ENCODE data around the gene JAK3.
A peak's percentile ranks its signal among the peaks of the same experiment; 100 is the strongest.
"Not testable (repeated sequence)": the region's sequence is repeated elsewhere in the genome, so short reads cannot be mapped to it uniquely, and the experiment has no call there.

The JAK3 gene

GRCh38 chr19:17780781-17781180, 67.0 kb downstream of the JAK3 start:
- TF ChIP-seq, protein P1, sequence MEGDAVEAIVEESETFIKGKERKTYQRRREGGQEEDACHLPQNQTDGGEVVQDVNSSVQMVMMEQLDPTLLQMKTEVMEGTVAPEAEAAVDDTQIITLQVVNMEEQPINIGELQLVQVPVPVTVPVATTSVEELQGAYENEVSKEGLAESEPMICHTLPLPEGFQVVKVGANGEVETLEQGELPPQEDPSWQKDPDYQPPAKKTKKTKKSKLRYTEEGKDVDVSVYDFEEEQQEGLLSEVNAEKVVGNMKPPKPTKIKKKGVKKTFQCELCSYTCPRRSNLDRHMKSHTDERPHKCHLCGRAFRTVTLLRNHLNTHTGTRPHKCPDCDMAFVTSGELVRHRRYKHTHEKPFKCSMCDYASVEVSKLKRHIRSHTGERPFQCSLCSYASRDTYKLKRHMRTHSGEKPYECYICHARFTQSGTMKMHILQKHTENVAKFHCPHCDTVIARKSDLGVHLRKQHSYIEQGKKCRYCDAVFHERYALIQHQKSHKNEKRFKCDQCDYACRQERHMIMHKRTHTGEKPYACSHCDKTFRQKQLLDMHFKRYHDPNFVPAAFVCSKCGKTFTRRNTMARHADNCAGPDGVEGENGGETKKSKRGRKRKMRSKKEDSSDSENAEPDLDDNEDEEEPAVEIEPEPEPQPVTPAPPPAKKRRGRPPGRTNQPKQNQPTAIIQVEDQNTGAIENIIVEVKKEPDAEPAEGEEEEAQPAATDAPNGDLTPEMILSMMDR (IDR thresholded peaks at IDR 0.05; ENCODE audit: low read depth, low read length, missing control alignments), result no peak
- no peak overlapping the region for H3K4me3 ChIP-seq (ENCODE audit: low read depth, low read length)
- no peak for DNase-seq (ENCODE audit: low read depth)

- TF ChIP-seq, protein P1 (IDR thresholded peaks at IDR 0.05; ENCODE audit: low read depth, low read length, missing control alignments), result no peak
- H3K4me3 ChIP-seq (ENCODE audit: low read depth, low read length), result no peak overlapping the region
- DNase-seq (ENCODE audit: low read depth), result no peak
These were observed 68.5 kb downstream of the JAK3 start for GRCh38 chr19:17778968-17779929.

GRCh38 chr19:17778251-17778967, 69.4 kb downstream of the JAK3 start:
- no peak for DNase-seq (ENCODE audit: low read depth)
- TF ChIP-seq, protein P1 (IDR thresholded peaks at IDR 0.05; ENCODE audit: low read depth, low read length, missing control alignments), result no peak

GRCh38 chr19:17777840-17778239, 69.9 kb downstream of the JAK3 start:
- DNase-seq (ENCODE audit: low read depth); H3K4me3 ChIP-seq (ENCODE audit: low read depth, low read length): not testable (repeated sequence)

More at GRCh38 chr19:17778251-17778967, 69.4 kb downstream of the JAK3 start:
- H3K4me3 ChIP-seq (ENCODE audit: low read depth, low read length), result no peak overlapping the region

DNA sequence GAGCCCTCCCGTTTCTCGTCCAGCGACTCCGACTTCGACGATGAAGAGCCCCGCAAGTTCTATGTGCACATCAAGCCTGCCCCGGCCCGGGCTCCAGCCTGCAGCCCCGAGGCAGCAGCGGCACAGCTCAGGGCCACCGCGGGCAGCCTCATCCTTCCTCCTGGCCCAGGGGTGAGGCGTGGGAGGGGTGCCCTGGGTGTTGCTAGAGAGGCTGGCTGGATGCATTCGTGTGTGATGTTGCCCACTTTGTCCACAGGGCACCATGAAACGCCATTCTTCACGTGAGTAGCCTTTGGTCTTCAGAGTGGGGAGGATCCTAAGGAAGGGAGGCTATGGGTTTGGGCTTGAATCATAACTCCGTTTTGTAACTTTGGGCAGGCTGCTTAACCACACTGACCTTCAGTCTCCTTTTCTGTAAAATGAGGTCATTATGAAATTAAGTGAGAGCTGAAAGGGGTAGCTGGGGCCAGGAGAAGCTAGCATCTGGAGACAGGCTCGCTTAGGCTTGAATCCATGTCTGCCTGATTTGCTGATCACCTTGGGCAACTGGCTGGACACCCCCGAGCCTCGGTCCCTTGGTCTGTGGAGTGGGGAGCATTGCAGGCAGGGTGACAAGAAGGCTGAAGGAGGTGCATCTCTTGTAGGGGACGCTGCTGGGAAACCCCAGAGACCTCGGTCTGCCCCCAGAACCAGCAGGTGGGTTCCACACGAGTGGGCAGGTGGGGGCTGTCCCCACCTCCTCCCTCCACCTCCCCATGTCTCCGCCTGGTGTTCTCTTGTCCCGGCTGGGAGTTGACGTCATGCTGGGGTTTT, 71.6 kb downstream of the JAK3 start:
- H3K4me3 ChIP-seq (ENCODE audit: low read depth, low read length), result no peak overlapping the region
- TF ChIP-seq, protein P1 (IDR thresholded peaks at IDR 0.05; ENCODE audit: low read depth, low read length, missing control alignments), result no peak
- peak; percentile 74 for DNase-seq (ENCODE audit: low read depth)

- TF ChIP-seq, protein P1 (IDR thresholded peaks at IDR 0.05; ENCODE audit: low read depth, low read length, missing control alignments), result peak; percentile 65
- DNase-seq (ENCODE audit: low read depth), result no peak
- no peak overlapping the region for H3K4me3 ChIP-seq (ENCODE audit: low read depth, low read length)
These were observed 72.4 kb downstream of the JAK3 start for GRCh38 chr19:17775245-17775927.

Data from GM12864 (cell line).